Urinary bladder (tissue), 2 donors: ENCODE data around the gene GAGE12D. TPM values are rescaled to one million over a fixed set of nuclear protein-coding genes. Genes with fewer than 3 reads are reported as not detected.

ENCODE experiments used
- polyA plus RNA-seq: library from polyadenylated mRNA; stranded (reverse); fragments of 200-250 nt; gene quantifications from one replicate; pipeline ENCODE4 v1.2.3, GENCODE V29; 2013
- small RNA-seq: library from RNA; depleted of rRNA; stranded (forward); fragments of <200 nt; gene quantifications from one replicate; pipeline ENCODE3, GENCODE V24; 2014
- total RNA-seq: library from RNA; depleted of rRNA; stranded (reverse); fragments of >200 nt; gene quantifications from one replicate; pipeline ENCODE4 v1.2.3, GENCODE V29; 2014
- donor health status: healthy.

Gene GAGE12D
- total and polyA plus RNA-seq, 2 donors, result not detected

Small RNA genes lying within 50 kb of the gene (small RNA-seq; reads per million reads assigned to genes)
- not detected for gene GAGE12B

Other genes with a start within 250 kb of the GAGE12D start
- not detected for gene GAGE10, start 238.1 kb upstream of the GAGE12D start, total RNA-seq
- gene GAGE10, start 238.1 kb upstream of the GAGE12D start, polyA plus RNA-seq, result not detected
- not detected for gene GAGE12J, start 219.7 kb upstream of the GAGE12D start, total RNA-seq
- gene GAGE12J, start 219.7 kb upstream of the GAGE12D start, polyA plus RNA-seq, result not detected
- gene GAGE13, start 210.2 kb upstream of the GAGE12D start, total RNA-seq, result not detected
- gene GAGE13, start 210.2 kb upstream of the GAGE12D start, polyA plus RNA-seq, result not detected
- not detected for gene GAGE12C, start 9.6 kb upstream of the GAGE12D start, total RNA-seq
- not detected for gene GAGE12C, start 9.6 kb upstream of the GAGE12D start, polyA plus RNA-seq
- not detected for gene GAGE12E, start 9.6 kb downstream of the GAGE12D start, total RNA-seq
- gene GAGE12E, start 9.6 kb downstream of the GAGE12D start, polyA plus RNA-seq, result not detected
- not detected for gene GAGE12F, start 19.1 kb downstream of the GAGE12D start, total RNA-seq
- not detected for gene GAGE12F, start 19.1 kb downstream of the GAGE12D start, polyA plus RNA-seq
- gene GAGE12G, start 28.7 kb downstream of the GAGE12D start, total RNA-seq, result not detected
- gene GAGE12G, start 28.7 kb downstream of the GAGE12D start, polyA plus RNA-seq, result not detected
- not detected for gene GAGE12H, start 38.2 kb downstream of the GAGE12D start, total RNA-seq
- not detected for gene GAGE12H, start 38.2 kb downstream of the GAGE12D start, polyA plus RNA-seq
- not detected for gene GAGE2A, start 47.8 kb downstream of the GAGE12D start, total RNA-seq
- not detected for gene GAGE2A, start 47.8 kb downstream of the GAGE12D start, polyA plus RNA-seq
- gene GAGE1, start 57.3 kb downstream of the GAGE12D start, total RNA-seq, result not detected
- not detected for gene GAGE1, start 57.3 kb downstream of the GAGE12D start, polyA plus RNA-seq
- gene PAGE1, start 154.3 kb downstream of the GAGE12D start, total RNA-seq, result not detected
- gene PAGE1, start 154.3 kb downstream of the GAGE12D start, polyA plus RNA-seq, result not detected